ENCODE results near the gene TUBA8. TPM values are rescaled to one million over a fixed set of nuclear protein-coding genes. Genes with fewer than 3 reads are reported as not detected.

Gene TUBA8
- polyA plus RNA-seq, 1 donor (not counting 4 experiments of a cell fraction or from before 2014, with no cell fraction given), result 0.35 TPM

- dilution Hi-C loops (cut with MboI; ENCODE audit: extremely low pct_ligation_motif_present, low sequenced_read_pairs), result no loop called here
- no peak overlapping the region for H3K4me2 ChIP-seq (ENCODE audit: control insufficient read depth, extremely low read depth, insufficient read depth, low read depth, low read length)
- H3K27ac ChIP-seq (ENCODE audit: control insufficient read depth, insufficient read depth, low read length), result no peak overlapping the region
- no peaks in the 10 kb centered on the region for H3K27me3 ChIP-seq (ENCODE audit: control insufficient read depth, extremely low read depth, insufficient read depth, low read length)
- DNase-seq (ENCODE audit: low read depth, low spot score), result no peak
- H3K4me1 ChIP-seq (ENCODE audit: control insufficient read depth, extremely low read depth, insufficient read depth, low read length), result peaks cover 28% of the 10 kb centered on the region
- H3K36me3 ChIP-seq (ENCODE audit: control insufficient read depth in 2 of 2, extremely low read depth in 1 of 2, insufficient read depth in 2 of 2, low read length in 2 of 2), result peaks cover 16% of the 10 kb centered on the region in 2 experiments
- no peak for FAIRE-seq
- H4K20me1 ChIP-seq (ENCODE audit: control insufficient read depth, extremely low read depth, insufficient read depth, low read length), result no peaks in the 10 kb centered on the region
- no peaks in the 10 kb centered on the region for H3K9me1 ChIP-seq (ENCODE audit: control insufficient read depth, extremely low read depth, insufficient read depth, low read length)
- H3K4me3 ChIP-seq (ENCODE audit: control insufficient read depth in 2 of 3, extremely low read depth in 1 of 3, insufficient read depth in 2 of 3, low read depth in 1 of 3, low read length in 3 of 3), result no peak overlapping the region
- H2AFZ ChIP-seq (ENCODE audit: control insufficient read depth, low read length), result no peak overlapping the region
- H3K9ac ChIP-seq (ENCODE audit: control insufficient read depth, extremely low read depth, insufficient read depth, low read length), result no peak overlapping the region
- no peaks in the 10 kb centered on the region for H3K9me3 ChIP-seq (ENCODE audit: control insufficient read depth, low read depth, low read length)
- no peak for TF ChIP-seq CTCF (optimal IDR thresholded peaks at IDR 0.05 in 1 of 3, IDR thresholded peaks at IDR 0.05 in 1 of 3, conservative IDR thresholded peaks at IDR 0.05 in 1 of 3; ENCODE audit: extremely low read depth in 1 of 3, insufficient read depth in 2 of 3, low read length in 3 of 3)
- no peak for TF ChIP-seq EZH2 (IDR thresholded peaks at IDR 0.05; ENCODE audit: low read length)
- H3K79me2 ChIP-seq (ENCODE audit: control insufficient read depth, insufficient read depth, low read length), result peaks cover 68% of the 10 kb centered on the region
Measured at GRCh38 chr22:18081416-18081815, 29.2 kb upstream of the TUBA8 start.

GRCh38 chr22:18082467-18082866 lies 28.1 kb upstream of the TUBA8 start:
- peaks cover 19% of the 10 kb centered on the region for H3K4me1 ChIP-seq (ENCODE audit: control insufficient read depth, extremely low read depth, insufficient read depth, low read length)
- no peak overlapping the region for H3K4me2 ChIP-seq (ENCODE audit: control insufficient read depth, extremely low read depth, insufficient read depth, low read depth, low read length)
- no peak overlapping the region for H3K4me3 ChIP-seq (ENCODE audit: control insufficient read depth in 2 of 3, extremely low read depth in 1 of 3, insufficient read depth in 2 of 3, low read depth in 1 of 3, low read length in 3 of 3)
- no peaks in the 10 kb centered on the region for H3K9me1 ChIP-seq (ENCODE audit: control insufficient read depth, extremely low read depth, insufficient read depth, low read length)
- FAIRE-seq (no peak), DNase-seq (ENCODE audit: low read depth, low spot score) (no peak)
- dilution Hi-C loops (cut with MboI; ENCODE audit: extremely low pct_ligation_motif_present, low sequenced_read_pairs), result no loop called here
- no peaks in the 10 kb centered on the region for H3K27me3 ChIP-seq (ENCODE audit: control insufficient read depth, extremely low read depth, insufficient read depth, low read length)
- H3K9me3 ChIP-seq (ENCODE audit: control insufficient read depth, low read depth, low read length), result no peaks in the 10 kb centered on the region
- H3K27ac ChIP-seq (ENCODE audit: control insufficient read depth, insufficient read depth, low read length), result no peak overlapping the region
- TF ChIP-seq EZH2 (IDR thresholded peaks at IDR 0.05; ENCODE audit: low read length) (no peak), CTCF (optimal IDR thresholded peaks at IDR 0.05 in 1 of 3, IDR thresholded peaks at IDR 0.05 in 1 of 3, conservative IDR thresholded peaks at IDR 0.05 in 1 of 3; ENCODE audit: extremely low read depth in 1 of 3, insufficient read depth in 2 of 3, low read length in 3 of 3) (no peak)
- peaks cover 19 to 21% of the 10 kb centered on the region in 2 experiments for H3K36me3 ChIP-seq (ENCODE audit: control insufficient read depth in 2 of 2, extremely low read depth in 1 of 2, insufficient read depth in 2 of 2, low read length in 2 of 2)
- peaks cover 61% of the 10 kb centered on the region for H3K79me2 ChIP-seq (ENCODE audit: control insufficient read depth, insufficient read depth, low read length)
- H4K20me1 ChIP-seq (ENCODE audit: control insufficient read depth, extremely low read depth, insufficient read depth, low read length), result no peaks in the 10 kb centered on the region
- no peak overlapping the region for H3K9ac ChIP-seq (ENCODE audit: control insufficient read depth, extremely low read depth, insufficient read depth, low read length)
- H2AFZ ChIP-seq (ENCODE audit: control insufficient read depth, low read length), result no peak overlapping the region
